WTC11 (cell line): ENCODE data around the gene FKBP5. TPM values are rescaled to one million over a fixed set of nuclear protein-coding genes. Genes with fewer than 3 reads are reported as not detected.

ENCODE experiments used
- FOXK1 ChIP-seq: sonication (generic); formaldehyde crosslinking; IDR thresholded peaks from 2 replicates; pipeline ENCODE4 v1.8.0; 2022; ENCODE audit warnings: mild to moderate bottlenecking, moderate library complexity, missing genetic modification reagents
- FOXP4 ChIP-seq: sonication (generic); formaldehyde crosslinking; IDR thresholded peaks from 2 replicates; pipeline ENCODE4 v1.8.0; 2022; ENCODE audit warnings: mild to moderate bottlenecking, missing genetic modification reagents
- GRHL2 ChIP-seq: fragments of 250-450 bp; sonication (Bioruptor Pico); IDR thresholded peaks from 2 replicates; pipeline ENCODE4 v1.8.0; 2022; ENCODE audit warnings: mild to moderate bottlenecking, moderate library complexity; ENCODE audit not compliant: insufficient replicate concordance, severe bottlenecking
- HMGXB4 ChIP-seq: sonication (generic); formaldehyde crosslinking; IDR thresholded peaks from 2 replicates; pipeline ENCODE4 v1.8.1; 2023; ENCODE audit warnings: mild to moderate bottlenecking, moderate library complexity, missing genetic modification reagents
- MAX ChIP-seq: sonication (generic); formaldehyde crosslinking; IDR thresholded peaks from 2 replicates; pipeline ENCODE4 v1.8.0; 2022; ENCODE audit warnings: mild to moderate bottlenecking, missing genetic modification reagents
- NFATC4 ChIP-seq: fragments of 250-450 bp; sonication (Bioruptor Pico); IDR thresholded peaks from 2 replicates; pipeline ENCODE4 v1.9.0; 2021; ENCODE audit warnings: mild to moderate bottlenecking
- TEAD1 ChIP-seq: sonication (generic); formaldehyde crosslinking; IDR thresholded peaks from 2 replicates; pipeline ENCODE4 v1.8.0; 2022; ENCODE audit warnings: mild to moderate bottlenecking, missing genetic modification reagents
- USF1 ChIP-seq: sonication (generic); formaldehyde crosslinking; IDR thresholded peaks from 2 replicates; pipeline ENCODE4 v1.8.0; 2022; ENCODE audit warnings: mild to moderate bottlenecking, missing genetic modification reagents
- USF2 ChIP-seq: sonication (generic); formaldehyde crosslinking; IDR thresholded peaks from 2 replicates; pipeline ENCODE4 v1.8.1; 2023; ENCODE audit warnings: mild to moderate bottlenecking, missing genetic modification reagents, moderate library complexity
- total RNA-seq: library from RNA; stranded (reverse); gene quantifications from 3 replicates; pipeline ENCODE4 v1.2.3, GENCODE V29; 2021
- TF ChIP-seq, protein P1 (sequence below): fragments of 250-450 bp; sonication (Bioruptor Pico); IDR thresholded peaks from 2 replicates; pipeline ENCODE4 v1.9.0; 2021; ENCODE audit warnings: mild to moderate bottlenecking
- TF ChIP-seq, protein P2 (sequence below): sonication (generic); formaldehyde crosslinking; IDR thresholded peaks from 2 replicates; pipeline ENCODE4 v1.8.1; 2023; ENCODE audit warnings: mild to moderate bottlenecking, missing genetic modification reagents, moderate library complexity
- TF ChIP-seq, protein P3 (sequence below): sonication (generic); formaldehyde crosslinking; IDR thresholded peaks from 2 replicates; pipeline ENCODE4 v1.8.0; 2023; ENCODE audit warnings: missing genetic modification reagents, mild to moderate bottlenecking, borderline replicate concordance

Gene FKBP5
- total RNA-seq, 1 experiment from 2014 or later = 27.2 TPM

DNA sequence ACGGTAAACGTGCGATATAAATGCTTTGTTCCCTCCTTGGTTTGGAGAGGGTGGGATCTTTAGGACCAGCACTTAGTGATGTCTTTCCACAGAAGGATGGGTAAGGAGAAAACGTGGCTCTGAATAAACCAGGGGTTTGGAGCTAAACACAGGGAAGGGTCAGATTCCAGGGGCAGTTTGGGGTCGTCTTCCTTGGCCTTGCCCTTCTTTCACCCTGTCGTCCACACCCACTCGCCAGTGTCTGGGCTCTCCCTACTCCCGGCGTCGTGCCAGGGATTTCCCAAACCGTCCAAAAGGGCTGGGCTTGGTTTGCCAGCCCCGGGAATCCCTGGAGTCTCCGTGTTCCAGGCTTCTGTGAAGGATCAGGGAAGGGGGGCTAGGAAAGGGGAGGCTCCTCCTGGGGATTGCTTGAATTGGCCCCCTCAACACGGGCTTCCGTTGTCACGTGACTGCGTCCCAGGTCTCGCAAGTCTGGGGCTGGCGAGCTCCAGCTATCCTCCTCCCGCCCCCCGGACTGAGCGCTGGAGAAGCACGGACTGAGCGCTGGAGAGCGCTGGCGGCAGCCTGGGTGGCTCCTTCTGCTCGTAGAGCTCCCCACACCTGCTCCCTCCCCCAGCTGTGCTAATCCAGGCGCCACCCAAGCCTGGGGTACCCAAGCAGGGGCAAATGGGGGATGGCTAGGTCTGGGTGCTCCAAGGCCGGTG is 38.7 kb upstream of the FKBP5 start (continued):
- TF ChIP-seq, protein P1, sequence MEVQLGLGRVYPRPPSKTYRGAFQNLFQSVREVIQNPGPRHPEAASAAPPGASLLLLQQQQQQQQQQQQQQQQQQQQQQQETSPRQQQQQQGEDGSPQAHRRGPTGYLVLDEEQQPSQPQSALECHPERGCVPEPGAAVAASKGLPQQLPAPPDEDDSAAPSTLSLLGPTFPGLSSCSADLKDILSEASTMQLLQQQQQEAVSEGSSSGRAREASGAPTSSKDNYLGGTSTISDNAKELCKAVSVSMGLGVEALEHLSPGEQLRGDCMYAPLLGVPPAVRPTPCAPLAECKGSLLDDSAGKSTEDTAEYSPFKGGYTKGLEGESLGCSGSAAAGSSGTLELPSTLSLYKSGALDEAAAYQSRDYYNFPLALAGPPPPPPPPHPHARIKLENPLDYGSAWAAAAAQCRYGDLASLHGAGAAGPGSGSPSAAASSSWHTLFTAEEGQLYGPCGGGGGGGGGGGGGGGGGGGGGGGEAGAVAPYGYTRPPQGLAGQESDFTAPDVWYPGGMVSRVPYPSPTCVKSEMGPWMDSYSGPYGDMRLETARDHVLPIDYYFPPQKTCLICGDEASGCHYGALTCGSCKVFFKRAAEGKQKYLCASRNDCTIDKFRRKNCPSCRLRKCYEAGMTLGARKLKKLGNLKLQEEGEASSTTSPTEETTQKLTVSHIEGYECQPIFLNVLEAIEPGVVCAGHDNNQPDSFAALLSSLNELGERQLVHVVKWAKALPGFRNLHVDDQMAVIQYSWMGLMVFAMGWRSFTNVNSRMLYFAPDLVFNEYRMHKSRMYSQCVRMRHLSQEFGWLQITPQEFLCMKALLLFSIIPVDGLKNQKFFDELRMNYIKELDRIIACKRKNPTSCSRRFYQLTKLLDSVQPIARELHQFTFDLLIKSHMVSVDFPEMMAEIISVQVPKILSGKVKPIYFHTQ = no peak
- TF ChIP-seq TEAD1 (CRISPR knock-in tag) = no peak; the same call in 1 of the 2 replicates
- peak; percentile 49; the same call in 1 of the 2 replicates for TF ChIP-seq FOXK1 (CRISPR knock-in tag)
- TF ChIP-seq, protein P2, sequence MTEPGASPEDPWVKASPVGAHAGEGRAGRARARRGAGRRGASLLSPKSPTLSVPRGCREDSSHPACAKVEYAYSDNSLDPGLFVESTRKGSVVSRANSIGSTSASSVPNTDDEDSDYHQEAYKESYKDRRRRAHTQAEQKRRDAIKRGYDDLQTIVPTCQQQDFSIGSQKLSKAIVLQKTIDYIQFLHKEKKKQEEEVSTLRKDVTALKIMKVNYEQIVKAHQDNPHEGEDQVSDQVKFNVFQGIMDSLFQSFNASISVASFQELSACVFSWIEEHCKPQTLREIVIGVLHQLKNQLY = peak; percentile 47; the same call in 1 of the 2 replicates
- TF ChIP-seq, protein P3, sequence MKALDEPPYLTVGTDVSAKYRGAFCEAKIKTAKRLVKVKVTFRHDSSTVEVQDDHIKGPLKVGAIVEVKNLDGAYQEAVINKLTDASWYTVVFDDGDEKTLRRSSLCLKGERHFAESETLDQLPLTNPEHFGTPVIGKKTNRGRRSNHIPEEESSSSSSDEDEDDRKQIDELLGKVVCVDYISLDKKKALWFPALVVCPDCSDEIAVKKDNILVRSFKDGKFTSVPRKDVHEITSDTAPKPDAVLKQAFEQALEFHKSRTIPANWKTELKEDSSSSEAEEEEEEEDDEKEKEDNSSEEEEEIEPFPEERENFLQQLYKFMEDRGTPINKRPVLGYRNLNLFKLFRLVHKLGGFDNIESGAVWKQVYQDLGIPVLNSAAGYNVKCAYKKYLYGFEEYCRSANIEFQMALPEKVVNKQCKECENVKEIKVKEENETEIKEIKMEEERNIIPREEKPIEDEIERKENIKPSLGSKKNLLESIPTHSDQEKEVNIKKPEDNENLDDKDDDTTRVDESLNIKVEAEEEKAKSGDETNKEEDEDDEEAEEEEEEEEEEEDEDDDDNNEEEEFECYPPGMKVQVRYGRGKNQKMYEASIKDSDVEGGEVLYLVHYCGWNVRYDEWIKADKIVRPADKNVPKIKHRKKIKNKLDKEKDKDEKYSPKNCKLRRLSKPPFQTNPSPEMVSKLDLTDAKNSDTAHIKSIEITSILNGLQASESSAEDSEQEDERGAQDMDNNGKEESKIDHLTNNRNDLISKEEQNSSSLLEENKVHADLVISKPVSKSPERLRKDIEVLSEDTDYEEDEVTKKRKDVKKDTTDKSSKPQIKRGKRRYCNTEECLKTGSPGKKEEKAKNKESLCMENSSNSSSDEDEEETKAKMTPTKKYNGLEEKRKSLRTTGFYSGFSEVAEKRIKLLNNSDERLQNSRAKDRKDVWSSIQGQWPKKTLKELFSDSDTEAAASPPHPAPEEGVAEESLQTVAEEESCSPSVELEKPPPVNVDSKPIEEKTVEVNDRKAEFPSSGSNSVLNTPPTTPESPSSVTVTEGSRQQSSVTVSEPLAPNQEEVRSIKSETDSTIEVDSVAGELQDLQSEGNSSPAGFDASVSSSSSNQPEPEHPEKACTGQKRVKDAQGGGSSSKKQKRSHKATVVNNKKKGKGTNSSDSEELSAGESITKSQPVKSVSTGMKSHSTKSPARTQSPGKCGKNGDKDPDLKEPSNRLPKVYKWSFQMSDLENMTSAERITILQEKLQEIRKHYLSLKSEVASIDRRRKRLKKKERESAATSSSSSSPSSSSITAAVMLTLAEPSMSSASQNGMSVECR (CRISPR knock-in tag) = peak; percentile 43; the same call in 1 of the 2 replicates
- peak; percentile 94 for TF ChIP-seq USF1 (CRISPR knock-in tag)
- TF ChIP-seq NFATC4 (CRISPR knock-in tag) = no peak
- peak; percentile 94 for TF ChIP-seq USF2 (CRISPR knock-in tag)
- no peak for TF ChIP-seq GRHL2
- TF ChIP-seq FOXP4 = 0 out of 2 replicates have a peak, but pooled peaks have one; percentile 22
- TF ChIP-seq HMGXB4 (CRISPR knock-in tag) = peak; percentile 81; the same call in 1 of the 2 replicates
- peak; percentile 71 for TF ChIP-seq MAX (CRISPR knock-in tag)
- TF ChIP-seq, all 79 proteins: peak for 10
